Stimulated activated CD8-positive, alpha-beta memory T cell treated with anti-CD3 and anti-CD28 coated beads, Interleukin-7, amount 100 ng/mL, for 48 hours (primary cell): Measurements from ENCODE around the gene OPCML.

Source experiments
- DNase-seq, 2 donors: peaks; one replicate each; pipeline ENCODE4 v3.0.0-alpha.2; 2020; ENCODE audit warnings: low read depth in 1 of 2; ENCODE audit errors: extremely low read depth in 1 of 2

The OPCML gene

DNA sequence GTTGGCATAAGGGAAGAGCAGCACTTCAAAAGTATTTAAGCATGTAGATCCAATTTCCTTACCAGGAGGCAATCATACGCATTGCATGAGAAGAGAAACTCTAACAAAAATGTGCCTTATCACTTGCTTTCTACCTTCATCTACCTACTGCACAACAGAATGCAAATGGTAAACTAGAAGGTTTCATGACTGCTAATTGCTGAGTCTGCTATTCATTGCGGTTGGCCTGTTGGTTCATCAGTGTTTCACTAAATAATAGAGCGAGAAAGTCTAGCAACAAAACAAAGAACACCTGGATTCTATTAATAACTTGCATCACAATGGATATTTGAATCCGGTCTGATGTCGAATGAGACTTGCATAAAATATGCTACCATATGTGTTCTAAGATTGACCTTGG is 229.0 kb downstream of the OPCML start:
- no peak for DNase-seq

DNA sequence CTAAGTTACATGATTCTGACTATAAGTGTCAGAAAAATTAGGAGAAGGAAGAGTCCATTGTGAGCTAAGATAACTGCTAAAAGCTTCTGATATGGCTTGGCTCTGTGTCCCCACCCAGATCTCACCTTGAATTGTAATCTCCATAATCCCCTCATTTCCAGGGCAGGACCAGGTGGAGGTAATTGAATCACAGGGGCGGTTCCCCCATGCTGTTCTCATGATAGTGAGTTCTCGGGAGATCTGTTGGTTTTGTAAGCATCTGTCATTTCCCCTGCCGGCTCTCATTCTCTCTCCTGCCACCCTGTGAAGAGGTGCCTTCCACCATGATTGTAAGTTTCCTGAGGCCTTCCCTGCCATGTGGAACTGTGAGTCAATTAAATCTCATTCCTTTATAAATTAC is 230.2 kb downstream of the OPCML start:
- DNase-seq, result no peak

DNA sequence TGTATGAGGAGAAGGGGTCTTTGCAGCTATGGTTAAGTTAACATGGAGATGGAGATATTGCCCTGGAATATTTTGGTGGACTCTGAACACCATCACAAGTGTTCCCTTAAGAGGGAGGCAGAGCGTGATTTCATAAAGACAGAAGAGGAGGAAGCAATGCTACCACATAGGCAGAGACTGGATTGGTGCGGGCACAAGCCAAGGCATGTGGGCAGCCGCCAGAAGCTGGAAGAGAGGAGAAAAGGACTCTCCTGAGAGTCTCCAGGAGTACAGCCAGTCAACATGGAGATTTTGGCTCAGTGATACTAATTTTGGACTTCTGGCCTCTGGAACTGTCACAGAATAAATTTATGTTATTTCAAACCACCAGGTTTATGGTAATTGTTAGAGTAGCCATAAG is 231.6 kb downstream of the OPCML start:
- DNase-seq, result no peak

DNA sequence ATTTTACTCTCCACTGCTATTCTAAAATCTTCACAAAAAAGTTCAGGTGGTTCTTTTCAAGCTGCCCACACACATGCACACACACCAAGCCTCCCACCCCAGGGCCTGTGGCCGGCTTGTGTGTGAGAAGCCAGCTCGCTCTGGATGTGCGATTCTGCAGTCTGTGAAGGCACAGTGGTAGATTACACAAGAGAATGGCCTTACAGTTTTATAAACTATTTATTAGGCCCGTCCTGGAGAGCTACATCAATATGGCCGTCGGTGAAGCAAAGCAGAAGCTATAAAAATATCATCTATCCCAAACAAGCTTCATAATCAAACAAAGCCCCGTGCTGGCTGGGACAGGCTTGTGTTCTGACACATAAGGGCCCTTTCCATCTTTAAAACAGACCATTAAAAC is 240.5 kb downstream of the OPCML start:
- no peak for DNase-seq

DNA sequence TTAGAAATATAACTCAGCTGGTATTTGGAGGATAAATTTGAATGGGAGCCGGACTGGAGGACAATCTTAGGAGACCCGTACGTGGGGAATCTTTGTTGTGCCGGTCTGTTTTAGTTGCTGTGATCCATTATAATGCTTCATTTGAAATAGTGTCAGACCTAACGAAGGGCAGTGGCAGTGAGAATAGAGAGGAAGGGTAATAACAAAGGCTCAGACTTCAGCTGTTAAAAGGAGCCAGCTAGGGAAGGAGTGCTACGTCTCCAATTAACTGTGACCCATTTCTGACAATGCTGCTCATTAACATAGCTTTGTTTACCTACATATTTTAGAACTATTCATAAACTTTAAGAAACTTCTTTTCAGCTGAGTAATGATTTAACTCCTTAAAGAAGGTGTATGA is 246.9 kb downstream of the OPCML start:
- no peak for DNase-seq

DNA sequence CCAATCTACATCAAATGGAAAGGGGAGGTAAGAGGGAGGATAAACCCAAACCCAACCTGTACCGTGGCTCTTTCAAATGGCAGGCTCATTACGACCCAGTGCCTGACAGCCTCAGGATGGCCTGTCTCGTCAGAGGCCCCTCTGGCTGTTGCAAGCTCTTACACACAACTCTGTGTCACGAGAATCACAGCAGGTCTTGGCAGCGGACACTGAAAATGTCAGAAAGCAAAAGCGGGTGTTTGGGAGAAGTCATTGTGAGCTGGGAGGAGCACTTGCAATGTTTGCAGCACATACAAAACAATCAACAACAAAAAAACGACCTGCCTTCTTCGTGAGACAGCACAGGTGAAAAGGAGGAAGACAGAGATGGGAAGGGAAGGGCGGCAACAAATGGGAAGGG is 248.1 kb downstream of the OPCML start:
- no peak for DNase-seq

DNA sequence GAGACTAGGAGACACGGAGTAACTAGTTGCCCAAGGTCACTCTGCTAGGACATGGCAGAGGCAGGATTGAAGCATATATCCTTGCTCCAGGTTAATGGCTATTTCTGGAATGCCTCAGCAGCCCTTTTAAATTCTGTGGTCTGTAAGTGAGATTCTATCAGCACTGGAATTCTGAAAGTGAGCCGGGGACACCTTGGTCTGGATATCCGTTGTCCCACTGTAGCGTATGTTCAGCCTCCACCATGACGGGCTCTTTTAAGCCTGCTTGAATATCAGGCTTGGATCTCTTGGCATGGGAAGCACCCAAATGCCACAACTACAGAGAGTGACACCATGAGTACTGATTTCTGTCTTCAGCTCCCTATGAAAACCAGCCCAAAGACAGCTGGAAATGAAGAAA is 254.4 kb downstream of the OPCML start:
- no peak for DNase-seq

DNA sequence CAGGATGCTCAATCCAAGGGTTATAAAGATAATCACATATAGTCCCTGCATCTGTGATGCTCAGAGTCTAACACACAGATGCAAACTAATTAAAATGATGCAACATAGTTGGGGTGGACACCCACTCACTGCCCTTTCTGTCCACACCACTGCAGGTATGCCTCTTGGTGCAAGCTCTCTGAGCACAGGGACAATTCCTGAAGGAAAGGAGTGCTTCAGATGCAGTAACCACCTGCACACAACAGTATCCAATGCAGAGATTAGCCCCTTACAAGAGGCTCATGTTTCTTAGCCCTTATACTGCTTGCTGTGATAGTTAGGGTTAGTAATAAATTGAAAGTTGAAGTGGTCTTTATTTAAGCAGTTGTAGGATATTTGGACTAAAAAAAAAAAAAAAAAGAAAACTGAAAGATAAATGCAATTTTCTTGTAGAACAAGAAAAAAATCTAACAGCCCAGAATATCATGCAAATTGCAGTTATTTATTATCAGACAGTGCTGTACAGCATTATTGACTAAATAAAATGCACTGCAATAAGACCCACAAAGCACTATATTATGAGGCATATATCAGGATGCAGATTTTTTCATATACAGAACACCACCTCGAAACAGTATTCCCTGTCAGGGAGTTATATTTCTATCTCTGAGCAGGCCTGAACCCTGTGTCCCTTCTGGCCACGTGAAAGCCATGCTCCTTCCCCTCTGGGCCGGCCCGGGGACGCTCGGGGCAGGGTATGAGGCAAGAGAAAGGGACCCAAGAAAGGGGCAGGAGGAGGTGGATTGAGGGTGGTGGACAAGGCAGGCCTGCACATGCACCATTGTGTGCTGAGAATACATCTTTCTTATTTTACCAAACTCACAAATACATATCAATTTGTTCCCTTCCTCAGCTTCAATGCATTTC is 260.2 kb downstream of the OPCML start:
- no peak for DNase-seq

DNA sequence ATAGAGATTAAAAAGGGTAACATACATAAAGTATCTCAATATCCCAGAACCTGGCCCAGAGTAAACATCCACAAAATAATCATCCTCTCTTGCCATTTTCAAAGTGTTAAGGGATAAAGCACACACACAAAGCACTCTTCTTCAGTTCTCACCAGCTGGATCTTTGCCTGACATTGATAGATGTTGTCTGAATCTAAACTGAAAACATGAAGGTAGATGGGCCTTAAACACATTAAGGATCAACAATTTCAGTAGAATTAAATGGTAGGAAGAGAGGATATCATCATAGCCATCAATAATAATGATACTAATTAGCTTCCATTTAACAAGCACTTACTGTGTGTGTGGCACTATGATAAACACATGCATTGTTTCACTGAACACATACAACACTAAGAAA is 261.1 kb downstream of the OPCML start:
- DNase-seq, result no peak

DNA sequence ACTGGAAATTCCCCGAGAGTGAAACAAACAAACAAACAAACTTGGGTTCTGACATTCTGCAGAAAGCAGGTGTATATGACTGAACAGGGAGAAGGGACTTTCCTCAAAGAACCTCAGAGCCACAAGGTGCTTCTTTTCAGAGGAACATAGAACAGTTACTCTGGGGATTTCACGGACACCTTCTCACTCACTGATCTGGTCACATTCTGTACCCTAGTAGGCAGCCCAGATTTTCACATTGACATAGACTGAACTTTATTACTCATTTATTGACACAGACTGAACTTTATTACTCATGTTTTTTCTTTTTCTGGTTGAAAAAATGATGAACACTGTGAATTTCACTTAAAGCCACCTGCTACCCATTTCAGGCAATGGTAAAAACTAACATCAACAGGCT is 263.0 kb downstream of the OPCML start:
- DNase-seq, result no peak

DNA sequence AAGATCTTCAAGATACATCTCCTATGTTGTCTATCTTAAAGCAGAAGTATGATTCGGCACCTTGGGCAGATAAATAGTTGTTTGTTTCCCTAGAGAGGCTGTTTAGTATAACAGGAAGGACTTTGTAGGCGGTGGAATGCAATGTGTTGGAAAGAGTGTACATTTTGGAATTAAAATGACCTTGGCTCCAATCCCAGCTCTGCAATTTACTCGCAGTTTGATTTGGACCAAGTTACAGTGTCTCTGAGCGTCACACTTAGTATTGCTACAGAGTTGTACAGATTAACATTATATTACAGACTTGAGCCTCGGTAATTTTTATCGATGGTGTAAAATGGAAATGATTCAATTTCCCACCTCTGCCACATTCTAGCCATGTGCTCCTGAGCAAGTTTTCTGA is 265.3 kb downstream of the OPCML start:
- no peak for DNase-seq

DNA sequence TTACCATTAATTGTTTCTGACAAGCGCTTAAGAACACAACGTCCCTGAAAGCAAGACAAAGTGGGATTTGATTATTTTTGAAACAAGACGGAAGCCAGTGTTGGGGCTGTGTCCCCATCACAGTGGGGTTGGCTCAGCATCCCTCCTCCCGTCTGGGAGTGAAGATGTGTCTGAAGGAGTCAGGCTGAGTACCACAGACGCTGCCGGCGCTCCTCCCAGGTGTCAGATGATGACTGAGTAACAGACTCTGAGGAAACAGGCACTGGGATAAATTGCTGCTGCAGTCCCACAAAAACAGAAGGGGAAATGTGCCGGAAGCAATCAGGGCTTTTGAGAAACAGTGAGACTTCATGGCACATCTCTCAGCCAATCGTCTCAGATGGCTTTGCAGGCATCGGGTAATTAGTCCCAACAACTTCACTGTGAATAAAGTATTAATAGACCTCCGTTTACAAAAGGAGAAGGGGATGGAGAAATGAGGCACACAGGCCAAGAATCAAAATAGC is 266.7 kb downstream of the OPCML start:
- no peak for DNase-seq

DNA sequence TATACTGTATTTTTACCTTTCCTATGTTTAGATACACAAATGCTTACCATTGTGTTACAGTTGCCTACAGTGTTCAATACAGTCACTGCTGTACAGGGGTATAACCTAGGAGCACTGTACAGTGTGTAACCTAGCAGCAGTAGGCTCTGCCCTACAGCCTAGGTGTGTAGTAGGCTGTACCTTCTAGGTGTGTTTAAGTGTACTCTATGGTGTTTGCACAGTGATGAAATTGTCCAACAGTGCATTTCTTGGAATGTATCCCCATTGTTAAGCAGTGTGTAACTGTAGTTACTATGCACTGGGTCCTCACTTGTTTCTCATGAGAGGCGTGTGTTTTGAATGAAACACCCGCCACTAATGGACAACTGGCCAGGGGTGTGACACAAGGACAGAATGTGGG is 269.0 kb downstream of the OPCML start:
- no peak for DNase-seq

DNA sequence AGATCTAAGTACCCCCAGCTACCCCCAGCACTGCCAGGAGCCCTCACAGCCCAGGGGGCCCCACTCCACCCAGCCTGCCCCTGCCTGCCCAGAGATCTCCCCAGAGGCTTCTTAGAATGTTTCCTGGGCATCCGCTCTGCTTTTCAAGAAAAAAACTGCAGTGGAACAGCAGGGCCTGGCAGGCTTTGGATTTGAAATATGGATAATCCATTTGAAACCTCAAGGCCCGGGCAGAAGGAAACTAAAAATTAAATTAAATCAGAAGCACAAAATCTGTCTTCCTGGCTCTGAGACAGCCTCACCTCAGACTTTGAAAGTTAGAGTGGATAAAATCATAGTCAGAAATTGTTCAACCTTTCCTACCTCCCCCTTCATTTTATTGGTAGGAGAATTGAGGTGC is 273.6 kb downstream of the OPCML start:
- no peak for DNase-seq

DNA sequence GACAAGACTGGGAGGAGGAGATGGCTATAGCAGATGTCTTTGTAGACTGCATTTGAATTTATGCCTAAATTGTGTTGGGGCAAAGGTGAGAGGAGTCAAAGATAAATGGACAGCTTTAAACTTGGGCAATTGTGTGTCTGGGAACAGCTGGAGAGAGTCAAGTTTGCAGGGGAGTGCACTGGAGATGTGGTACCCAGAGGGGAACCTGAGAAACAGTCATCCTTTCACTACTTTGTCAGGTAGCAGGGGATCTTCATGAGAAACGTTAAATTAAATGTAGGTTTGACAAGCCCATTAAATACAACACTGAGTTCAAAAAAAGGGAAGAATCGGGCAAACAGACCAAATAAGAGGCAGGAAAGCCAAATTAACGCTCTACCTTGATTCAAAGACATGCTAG is 277.7 kb downstream of the OPCML start:
- DNase-seq, result no peak

DNA sequence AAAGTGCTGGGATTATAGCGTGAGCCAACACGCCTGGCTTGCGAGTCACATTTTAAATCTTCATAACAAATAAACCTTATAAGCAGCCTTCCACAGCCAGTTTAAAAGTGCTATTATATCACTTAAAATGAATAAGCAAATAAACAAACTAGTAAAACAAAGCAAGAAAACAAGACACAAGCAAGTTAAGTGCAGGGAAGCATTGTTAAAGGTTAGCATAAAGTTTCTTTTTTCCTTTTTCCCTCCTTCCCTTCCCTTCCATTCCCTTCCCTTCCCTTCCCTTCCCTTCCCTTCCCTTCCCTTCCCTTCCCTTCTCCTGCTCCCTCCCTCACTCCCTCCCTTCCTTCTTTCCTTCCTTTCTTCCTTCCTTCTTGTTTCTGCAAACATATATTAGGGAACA is 278.7 kb downstream of the OPCML start:
- no peak for DNase-seq

DNA sequence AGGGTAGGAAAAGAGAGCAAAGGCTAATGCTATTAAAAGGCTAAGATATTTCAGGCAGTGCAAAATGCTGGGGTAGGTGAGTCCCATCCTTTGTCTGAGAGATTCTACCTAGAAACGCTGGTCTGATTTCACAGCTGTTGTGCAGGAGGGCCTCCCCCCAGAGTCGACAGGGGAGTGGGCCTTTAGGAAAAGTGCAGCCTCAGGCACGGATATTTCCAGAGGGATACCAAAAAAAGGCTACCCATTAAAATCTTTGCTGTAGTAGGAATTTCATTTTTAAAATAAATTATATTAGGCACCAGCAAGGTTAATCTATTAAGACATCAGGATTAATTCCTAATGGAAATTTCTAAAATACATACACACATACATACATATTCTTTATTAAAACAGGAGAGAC is 280.5 kb downstream of the OPCML start:
- no peak for DNase-seq

DNA sequence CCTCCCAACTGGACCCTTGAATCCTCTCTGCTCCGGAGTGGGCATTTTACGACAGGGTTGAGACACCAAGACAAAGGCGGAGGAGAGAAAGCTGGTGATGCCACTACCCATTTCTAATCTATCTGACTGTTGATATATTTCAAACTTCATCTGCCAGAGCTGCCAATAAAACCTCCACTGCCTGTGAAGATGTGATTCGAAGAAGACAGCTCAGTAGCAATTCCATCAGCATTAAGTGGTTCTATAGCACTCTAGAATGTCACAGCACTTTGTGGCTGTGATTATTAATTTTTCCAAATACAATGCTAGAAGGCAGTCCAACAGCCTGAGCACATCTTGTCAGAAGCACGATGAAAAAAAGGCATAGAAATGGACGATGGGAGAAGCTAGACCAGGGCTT is 282.8 kb downstream of the OPCML start:
- no peak for DNase-seq

DNA sequence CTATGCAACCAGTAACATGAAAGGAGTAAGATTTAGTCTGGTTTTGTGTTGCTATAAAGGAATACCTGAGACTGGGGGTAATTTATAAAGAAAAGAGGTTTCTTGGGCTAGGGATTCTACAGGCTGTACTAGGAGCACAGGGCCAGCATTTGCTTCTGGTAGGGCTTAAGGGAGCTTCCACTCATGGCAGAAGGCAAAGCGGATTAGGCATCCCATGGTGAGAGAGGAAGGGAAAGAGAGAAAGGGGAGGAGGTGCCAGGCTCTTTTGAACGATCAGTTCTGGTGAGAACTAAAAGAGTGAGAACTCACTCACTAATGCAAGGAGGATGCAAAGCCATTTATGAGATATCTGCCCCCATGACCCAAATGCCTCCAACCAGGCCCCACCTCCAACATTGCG is 283.2 kb downstream of the OPCML start:
- DNase-seq, result no peak

DNA sequence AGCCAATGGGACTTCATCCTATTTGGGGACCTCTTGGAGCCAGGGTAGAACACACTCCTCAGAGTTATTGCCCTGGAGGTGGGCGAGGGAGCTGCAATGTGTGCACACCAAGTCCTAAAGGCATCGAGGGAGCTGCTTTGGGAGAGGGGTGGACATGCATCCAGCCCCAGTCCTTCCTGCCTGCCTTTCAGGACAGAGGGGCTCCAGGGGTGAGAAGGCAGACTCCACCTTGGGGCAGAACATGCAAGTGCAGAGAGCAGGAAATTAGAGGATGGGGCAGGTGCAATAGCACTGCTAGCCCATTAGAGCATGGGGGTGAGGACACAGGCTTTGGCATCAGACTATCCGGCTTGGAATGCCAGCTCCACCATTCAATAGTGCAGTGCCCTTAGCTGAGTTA is 288.5 kb downstream of the OPCML start:
- DNase-seq, result no peak

DNA sequence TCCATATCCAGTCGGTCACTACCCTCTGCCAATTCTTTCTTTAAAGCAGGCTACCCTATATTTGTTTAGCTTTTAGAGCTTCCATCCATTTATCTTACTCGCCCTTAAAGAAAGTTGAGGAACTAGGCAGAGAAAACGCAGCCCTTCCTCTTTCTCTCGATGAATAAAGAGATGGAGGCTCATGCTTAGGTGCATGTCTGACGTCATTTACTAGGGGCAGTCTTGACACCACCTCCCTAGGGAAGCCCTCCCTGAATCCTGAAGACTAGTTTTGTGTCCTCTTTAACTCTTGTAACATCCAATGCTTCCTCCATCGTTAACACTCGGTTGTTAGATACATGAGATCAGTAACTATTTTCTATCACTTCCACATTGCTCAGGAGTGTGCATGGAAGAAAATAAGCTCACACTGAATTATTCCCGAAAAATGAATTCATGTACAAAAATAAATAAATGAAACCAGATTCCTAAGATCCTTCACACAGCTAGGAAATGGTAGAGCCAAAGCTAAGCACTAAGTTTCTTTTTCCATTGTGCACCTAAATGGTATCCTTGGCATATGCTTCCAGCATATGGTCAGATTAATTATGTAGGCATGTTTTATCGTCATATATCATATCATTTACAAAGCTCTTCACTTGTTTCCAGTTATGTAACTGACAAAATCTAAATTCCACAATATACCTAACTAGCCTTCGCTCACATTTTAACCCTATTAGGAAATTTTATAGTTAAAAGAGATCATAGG is 291.2 kb downstream of the OPCML start:
- no peak for DNase-seq

DNA sequence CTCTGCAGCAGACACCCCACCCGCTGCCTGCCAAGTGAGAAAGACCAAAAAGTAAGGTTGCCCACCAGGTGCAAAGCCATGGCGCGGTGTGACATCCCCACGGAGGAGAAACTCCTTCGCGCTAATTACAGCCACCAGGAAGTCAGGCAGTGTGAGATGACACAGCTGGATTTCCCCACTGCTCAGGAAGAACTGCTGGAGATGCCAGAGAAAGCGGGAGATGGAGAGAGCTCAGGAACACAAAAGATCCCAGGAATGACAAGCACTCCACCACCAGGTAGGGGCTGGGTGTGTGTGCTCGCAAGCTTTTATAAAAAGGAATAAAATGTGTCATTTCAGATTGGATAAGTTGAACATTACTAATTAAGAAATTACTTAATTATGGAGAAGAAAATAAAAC is 292.7 kb downstream of the OPCML start:
- no peak for DNase-seq
